ENCODE results near the gene P2RX5. TPM values are rescaled to one million over a fixed set of nuclear protein-coding genes. Genes with fewer than 3 reads are reported as not detected.

P2RX5 gene
- total and polyA plus RNA-seq, 2 experiments from 2014 or later = 0.09 to 0.46 TPM

DNA sequence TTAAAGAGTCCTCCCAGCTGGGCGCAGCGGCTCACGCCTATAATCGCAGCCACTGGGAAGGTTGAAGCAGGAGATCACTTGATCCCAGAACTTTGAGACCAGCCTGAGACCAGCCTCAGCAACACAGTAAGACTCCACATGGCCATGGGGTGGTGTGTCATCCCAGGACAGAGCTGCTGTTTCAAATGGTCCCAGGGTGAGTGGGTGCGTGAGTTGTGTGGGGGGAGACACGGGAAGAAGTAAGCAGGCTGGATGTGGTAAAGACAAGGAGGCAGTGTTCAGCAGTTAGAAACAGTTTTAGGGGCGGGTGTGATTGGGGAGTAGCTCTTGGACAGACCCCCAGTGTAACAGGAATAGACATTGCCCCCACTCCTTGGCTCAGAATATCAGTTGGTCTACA is 63.7 kb downstream of the P2RX5 start:
- Histone ChIP-seq H3K4me1 (ENCODE audit: low read depth) (no peaks in the 10 kb centered on the region), H3K9me3 (ENCODE audit: low read depth) (no peaks in the 10 kb centered on the region), H3K27ac (no peak overlapping the region), H3K4me3 (no peak overlapping the region), H3K36me3 (peaks cover 12% of the 10 kb centered on the region), H3K27me3 (no peaks in the 10 kb centered on the region)
- TF ChIP-seq, protein P1, sequence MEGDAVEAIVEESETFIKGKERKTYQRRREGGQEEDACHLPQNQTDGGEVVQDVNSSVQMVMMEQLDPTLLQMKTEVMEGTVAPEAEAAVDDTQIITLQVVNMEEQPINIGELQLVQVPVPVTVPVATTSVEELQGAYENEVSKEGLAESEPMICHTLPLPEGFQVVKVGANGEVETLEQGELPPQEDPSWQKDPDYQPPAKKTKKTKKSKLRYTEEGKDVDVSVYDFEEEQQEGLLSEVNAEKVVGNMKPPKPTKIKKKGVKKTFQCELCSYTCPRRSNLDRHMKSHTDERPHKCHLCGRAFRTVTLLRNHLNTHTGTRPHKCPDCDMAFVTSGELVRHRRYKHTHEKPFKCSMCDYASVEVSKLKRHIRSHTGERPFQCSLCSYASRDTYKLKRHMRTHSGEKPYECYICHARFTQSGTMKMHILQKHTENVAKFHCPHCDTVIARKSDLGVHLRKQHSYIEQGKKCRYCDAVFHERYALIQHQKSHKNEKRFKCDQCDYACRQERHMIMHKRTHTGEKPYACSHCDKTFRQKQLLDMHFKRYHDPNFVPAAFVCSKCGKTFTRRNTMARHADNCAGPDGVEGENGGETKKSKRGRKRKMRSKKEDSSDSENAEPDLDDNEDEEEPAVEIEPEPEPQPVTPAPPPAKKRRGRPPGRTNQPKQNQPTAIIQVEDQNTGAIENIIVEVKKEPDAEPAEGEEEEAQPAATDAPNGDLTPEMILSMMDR (IDR thresholded peaks at IDR 0.05; ENCODE audit: low read depth, low read length) = no peak
- DNase-seq (ENCODE audit: low read depth in 1 of 2, low spot score in 1 of 2) = no peak

- Histone ChIP-seq H3K27ac (no peak overlapping the region), H3K9me3 (ENCODE audit: low read depth) (no peaks in the 10 kb centered on the region), H3K4me1 (ENCODE audit: low read depth) (no peaks in the 10 kb centered on the region), H3K36me3 (peaks cover 15% of the 10 kb centered on the region), H3K4me3 (no peak overlapping the region), H3K27me3 (no peaks in the 10 kb centered on the region)
- TF ChIP-seq, protein P1 (IDR thresholded peaks at IDR 0.05; ENCODE audit: low read depth, low read length) = no peak
- DNase-seq (ENCODE audit: low read depth in 1 of 2, low spot score in 1 of 2) = no peak
Observed at GRCh38 chr17:3630781-3631180, 65.2 kb downstream of the P2RX5 start.

DNA sequence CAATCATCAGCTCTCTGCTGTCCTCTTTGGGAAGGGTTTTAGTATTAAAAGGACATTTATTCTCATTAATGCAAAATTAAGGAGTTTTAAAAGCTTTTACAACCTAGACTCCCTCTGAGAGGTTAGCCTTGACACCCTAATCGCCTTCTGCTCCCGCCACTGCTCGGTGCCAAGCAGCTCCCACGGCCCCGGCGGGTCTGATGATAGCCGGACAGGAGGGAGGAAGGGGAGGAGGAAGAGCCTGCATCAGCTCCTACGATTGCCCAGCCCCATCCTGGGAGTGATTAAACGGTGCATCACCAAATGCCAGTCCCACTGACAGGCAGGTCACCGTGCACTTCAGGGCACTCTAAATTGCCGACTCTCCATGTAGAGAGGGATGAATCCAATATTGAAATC is 68.2 kb downstream of the P2RX5 start:
- H3K27ac ChIP-seq = no peak overlapping the region
- H3K4me3 ChIP-seq = no peak overlapping the region
- TF ChIP-seq, protein P1 (IDR thresholded peaks at IDR 0.05; ENCODE audit: low read depth, low read length) = no peak
- H3K9me3 ChIP-seq (ENCODE audit: low read depth) = no peaks in the 10 kb centered on the region
- H3K36me3 ChIP-seq = peaks cover 31% of the 10 kb centered on the region
- no peaks in the 10 kb centered on the region for H3K4me1 ChIP-seq (ENCODE audit: low read depth)
- H3K27me3 ChIP-seq = no peaks in the 10 kb centered on the region
- DNase-seq (ENCODE audit: low read depth in 1 of 2, low spot score in 1 of 2) = no peak

- peaks cover 31% of the 10 kb centered on the region for H3K36me3 ChIP-seq
- H3K4me1 ChIP-seq (ENCODE audit: low read depth) = no peaks in the 10 kb centered on the region
- H3K27ac ChIP-seq = no peak overlapping the region
- TF ChIP-seq, protein P1 (IDR thresholded peaks at IDR 0.05; ENCODE audit: low read depth, low read length) = no peak
- no peak overlapping the region for H3K4me3 ChIP-seq
- DNase-seq (ENCODE audit: low read depth in 1 of 2, low spot score in 1 of 2) = no peak
- H3K27me3 ChIP-seq = no peaks in the 10 kb centered on the region
- H3K9me3 ChIP-seq (ENCODE audit: low read depth) = no peaks in the 10 kb centered on the region
Observed at GRCh38 chr17:3626831-3627768, 68.9 kb downstream of the P2RX5 start.

Other genes starting within 250 kb of the P2RX5 start
- gene SPATA22, start 224.3 kb downstream of the P2RX5 start, total RNA-seq = not detected in 2 replicates
- gene SPATA22, start 224.3 kb downstream of the P2RX5 start, polyA plus RNA-seq = not detected in 2 replicates
- not detected in 2 replicates for gene ASPA, start 220.2 kb downstream of the P2RX5 start, total RNA-seq
- gene ASPA, start 220.2 kb downstream of the P2RX5 start, polyA plus RNA-seq = not detected in 2 replicates
- gene TRPV3, start 138.3 kb downstream of the P2RX5 start, total RNA-seq = 1.8 and 2.0 TPM in 2 replicates
- 1.1 and 1.2 TPM in 2 replicates for gene TRPV3, start 138.3 kb downstream of the P2RX5 start, polyA plus RNA-seq
- 5.4 and 7.1 TPM in 2 replicates for gene TRPV1, start 86.7 kb downstream of the P2RX5 start, total RNA-seq
- 4.0 and 5.0 TPM in 2 replicates for gene TRPV1, start 86.7 kb downstream of the P2RX5 start, polyA plus RNA-seq
- 6.1 and 8.8 TPM in 2 replicates for gene SHPK, start 59.9 kb downstream of the P2RX5 start, total RNA-seq
- 3.6 and 5.0 TPM in 2 replicates for gene SHPK, start 59.9 kb downstream of the P2RX5 start, polyA plus RNA-seq
- gene CTNS, start 59.4 kb downstream of the P2RX5 start, total RNA-seq = 17.0 and 21.1 TPM in 2 replicates
- 13.5 and 17.8 TPM in 2 replicates for gene CTNS, start 59.4 kb downstream of the P2RX5 start, polyA plus RNA-seq
- gene TAX1BP3, start 27.6 kb downstream of the P2RX5 start, total RNA-seq = 141 and 232 TPM in 2 replicates
- 155 and 286 TPM in 2 replicates for gene TAX1BP3, start 27.6 kb downstream of the P2RX5 start, polyA plus RNA-seq
- 56.0 and 91.8 TPM in 2 replicates for gene EMC6, start 27.3 kb downstream of the P2RX5 start, total RNA-seq
- gene EMC6, start 27.3 kb downstream of the P2RX5 start, polyA plus RNA-seq = 154 and 165 TPM in 2 replicates
- gene HASPIN, start 27.7 kb upstream of the P2RX5 start, total RNA-seq = 2.4 and 10.8 TPM in 2 replicates
- 0.87 and 3.3 TPM in 2 replicates for gene HASPIN, start 27.7 kb upstream of the P2RX5 start, polyA plus RNA-seq
- 15.6 and 18.1 TPM in 2 replicates for gene ITGAE, start 105.0 kb upstream of the P2RX5 start, total RNA-seq
- gene ITGAE, start 105.0 kb upstream of the P2RX5 start, polyA plus RNA-seq = 66.1 and 86.6 TPM in 2 replicates
- gene NCBP3, start 150.1 kb upstream of the P2RX5 start, total RNA-seq = 16.8 and 32.2 TPM in 2 replicates
- gene NCBP3, start 150.1 kb upstream of the P2RX5 start, polyA plus RNA-seq = 27.0 and 59.0 TPM in 2 replicates
- gene CAMKK1, start 196.9 kb upstream of the P2RX5 start, total RNA-seq = 9.9 and 12.4 TPM in 2 replicates
- 6.5 and 7.7 TPM in 2 replicates for gene CAMKK1, start 196.9 kb upstream of the P2RX5 start, polyA plus RNA-seq
- gene P2RX1, start 220.3 kb upstream of the P2RX5 start, total RNA-seq = 1.9 and 3.2 TPM in 2 replicates
- gene P2RX1, start 220.3 kb upstream of the P2RX5 start, polyA plus RNA-seq = 1.8 and 3.6 TPM in 2 replicates

All from cardiac muscle cell (in vitro differentiated cells and primary cell).